H9 (cell line): ENCODE results near the gene BCL6. TPM values are rescaled to one million over a fixed set of nuclear protein-coding genes. Genes with fewer than 3 reads are reported as not detected.
A peak's percentile ranks its signal among the peaks of the same experiment; 100 is the strongest.

Experiments used
- DNase-seq: peaks from one replicate; pipeline ENCODE4 v3.0.0-alpha.2; 2017
- H2AFZ ChIP-seq: one replicate; pipeline ENCODE4 v1.6.1; 2013; ENCODE audit warnings: mild to moderate bottlenecking, low read length, control low read depth, moderate library complexity
- H2AK5ac ChIP-seq: 2 replicates; pipeline ENCODE4 v1.6.1; 2013; ENCODE audit warnings: low read length, control low read depth, mixed read lengths; ENCODE audit not compliant: insufficient read length
- H2BK120ac ChIP-seq: one replicate; pipeline ENCODE4 v1.6.1; 2013; ENCODE audit warnings: low read depth, mild to moderate bottlenecking, low read length, control low read depth, inconsistent platforms; ENCODE audit not compliant: poor library complexity, severe bottlenecking
- H2BK12ac ChIP-seq: 2 replicates; pipeline ENCODE4 v1.6.1; 2013; ENCODE audit warnings: low read length, control low read depth, mixed read lengths, low read depth; ENCODE audit not compliant: insufficient read length
- H2BK15ac ChIP-seq: 2 replicates; pipeline ENCODE4 v1.6.1; 2013; ENCODE audit warnings: low read depth, low read length, control low read depth
- H2BK20ac ChIP-seq: one replicate; pipeline ENCODE4 v1.6.1; 2013; ENCODE audit warnings: low read depth, mild to moderate bottlenecking, low read length, control low read depth, inconsistent platforms; ENCODE audit not compliant: poor library complexity, severe bottlenecking
- H2BK5ac ChIP-seq: 2 replicates; pipeline ENCODE4 v1.6.1; 2013; ENCODE audit warnings: low read length, control low read depth, mixed read lengths; ENCODE audit not compliant: insufficient read length
- H3K14ac ChIP-seq: 2 replicates; pipeline ENCODE4 v1.6.1; 2013; ENCODE audit warnings: low read length, control low read depth; ENCODE audit not compliant: insufficient read depth
- H3K18ac ChIP-seq: 2 replicates; pipeline ENCODE4 v1.6.1; 2013; ENCODE audit warnings: low read depth, mild to moderate bottlenecking, mixed read lengths, low read length, control low read depth; ENCODE audit not compliant: insufficient read length
- H3K23ac ChIP-seq: 2 replicates; pipeline ENCODE4 v1.6.1; 2013; ENCODE audit warnings: low read length, control low read depth, mixed read lengths, low read depth; ENCODE audit not compliant: insufficient read length
- H3K23me2 ChIP-seq: 2 replicates; pipeline ENCODE4 v1.6.1; 2013; ENCODE audit warnings: low read depth, mild to moderate bottlenecking, mixed read lengths, low read length, control low read depth; ENCODE audit not compliant: insufficient read length, poor library complexity, severe bottlenecking
- H3K27ac ChIP-seq: 2 replicates; pipeline ENCODE4 v1.5.1; 2013; ENCODE audit warnings: low read length, control low read depth, mixed read lengths, low read depth; ENCODE audit not compliant: insufficient read length
- H3K27me3 ChIP-seq: 2 replicates; pipeline ENCODE4 v1.6.1; 2013; ENCODE audit warnings: low read length, control low read depth, inconsistent platforms; ENCODE audit not compliant: insufficient read depth
- H3K4ac ChIP-seq: 2 replicates; pipeline ENCODE4 v1.6.1; 2013; ENCODE audit warnings: low read depth, mild to moderate bottlenecking, control low read depth, inconsistent platforms, low read length, moderate library complexity
- H3K4me1 ChIP-seq: 2 replicates; pipeline ENCODE4 v1.6.1; 2013; ENCODE audit warnings: low read length, control low read depth, inconsistent platforms; ENCODE audit not compliant: insufficient read depth
- H3K4me2 ChIP-seq: 2 replicates; pipeline ENCODE4 v1.6.1; 2013; ENCODE audit warnings: low read length, control low read depth, mixed read lengths; ENCODE audit not compliant: insufficient read length, insufficient read depth
- H3K56ac ChIP-seq: 2 replicates; pipeline ENCODE4 v1.6.1; 2013; ENCODE audit warnings: low read depth, mild to moderate bottlenecking, mixed read lengths, low read length, control low read depth; ENCODE audit not compliant: insufficient read length
- H3K79me1 ChIP-seq: 2 replicates; pipeline ENCODE4 v1.6.1; 2013; ENCODE audit warnings: low read depth, mild to moderate bottlenecking, moderate library complexity, low read length, control low read depth, inconsistent platforms; ENCODE audit not compliant: insufficient read depth, poor library complexity, severe bottlenecking
- H3K79me2 ChIP-seq: 2 replicates; pipeline ENCODE4 v1.6.1; 2013; ENCODE audit warnings: low read length, control low read depth, inconsistent platforms; ENCODE audit not compliant: insufficient read depth
- H3K9ac ChIP-seq: 2 replicates; pipeline ENCODE4 v1.6.1; 2013; ENCODE audit warnings: low read length, control low read depth, mixed read lengths; ENCODE audit not compliant: insufficient read length; ENCODE audit errors: extremely low read depth
- H3K9me3 ChIP-seq: one replicate; pipeline ENCODE4 v1.6.1; 2013; ENCODE audit warnings: low read depth, low read length, inconsistent platforms; ENCODE audit not compliant: control insufficient read depth
- H3T11ph ChIP-seq: one replicate; pipeline ENCODE4 v1.6.1; 2013; ENCODE audit warnings: mild to moderate bottlenecking, low read length, control low read depth, inconsistent platforms
- H4K20me1 ChIP-seq: one replicate; pipeline ENCODE4 v1.6.1; 2013; ENCODE audit not compliant: control insufficient read depth, insufficient read length, insufficient read depth
- H4K5ac ChIP-seq: 2 replicates; pipeline ENCODE4 v1.6.1; 2013; ENCODE audit warnings: low read depth, mild to moderate bottlenecking, mixed read lengths, low read length, control low read depth; ENCODE audit not compliant: insufficient read length
- H4K8ac ChIP-seq: replicated peaks from 2 replicates; pipeline ENCODE4 v1.6.1; 2013; ENCODE audit warnings: low read length, control low read depth, mixed read lengths, low read depth; ENCODE audit not compliant: insufficient read length
- H4K91ac ChIP-seq: 2 replicates; pipeline ENCODE4 v1.6.1; 2013; ENCODE audit warnings: low read depth, mild to moderate bottlenecking, moderate library complexity, mixed read lengths, low read length, control low read depth; ENCODE audit not compliant: insufficient read length
- H3K27ac Mint-ChIP-seq, 3 experiments: 2 replicates in 2 of 3; 3 replicates in 1 of 3; pipeline ENCODE4 v1.8.0; 2020 to 2021; ENCODE audit warnings: mixed read lengths in 3 of 3, mild to moderate bottlenecking in 1 of 3, moderate library complexity in 1 of 3
- H3K27me3 Mint-ChIP-seq: 2 replicates; pipeline ENCODE4 v1.8.0; 2021; ENCODE audit warnings: low read depth, mild to moderate bottlenecking, moderate library complexity, mixed read lengths
- H3K36me3 Mint-ChIP-seq, 3 experiments: 2 replicates in 2 of 3; 3 replicates in 1 of 3; pipeline ENCODE4 v1.8.0; 2020 to 2021; ENCODE audit warnings: low read depth in 3 of 3, mixed read lengths in 3 of 3; ENCODE audit not compliant: insufficient read depth in 1 of 3
- H3K4me1 Mint-ChIP-seq, 2 experiments: 2 replicates each; pipeline ENCODE4 v1.8.0; 2020; ENCODE audit warnings: mixed read lengths in 2 of 2
- H3K4me3 Mint-ChIP-seq, 2 experiments: 2 replicates in 1 of 2; 3 replicates in 1 of 2; pipeline ENCODE4 v1.8.0; 2020 to 2021; ENCODE audit warnings: mild to moderate bottlenecking in 2 of 2, mixed read lengths in 2 of 2, moderate library complexity in 1 of 2
- H3K9me3 Mint-ChIP-seq, 2 experiments: 2 replicates in 1 of 2; 3 replicates in 1 of 2; pipeline ENCODE4 v1.8.0; 2020; ENCODE audit warnings: mild to moderate bottlenecking in 2 of 2, mixed read lengths in 2 of 2, moderate library complexity in 1 of 2
- CTCF ChIP-seq: fragments of 200-600 bp; sonication (generic); conservative IDR thresholded peaks from 3 replicates; pipeline ENCODE4 v1.8.0; 2021; ENCODE audit warnings: antibody characterized with exemption, mild to moderate bottlenecking
- WGBS: extraction: QIAGEN DNeasy Blood & Tissue Kit; methylation state at CpG from one replicate; pipeline ENCODE4 v1.1.7; 2013; ENCODE audit warnings: missing lambda C conversion rate, low lambda C conversion rate, mixed read lengths; ENCODE audit not compliant: insufficient read length; ENCODE audit errors: extremely low coverage; 5-methylcytosine and 5-hydroxymethylcytosine counted together
- total RNA-seq: library from RNA; stranded (reverse); gene quantifications from 2 replicates; pipeline ENCODE4 v1.2.1, GENCODE V29; 2021

Gene BCL6
- total RNA-seq, 1 experiment from 2014 or later, result 3.4 TPM

GRCh38 chr3:187750513-187751123, 5.3 kb upstream of the BCL6 start:
- peak overlapping the region; percentile 51; the same call in 1 of the 2 replicates for H3K14ac ChIP-seq

More at GRCh38 chr3:187750513-187751123, 5.3 kb upstream of the BCL6 start:
- H3T11ph ChIP-seq, result no peak overlapping the region
- H3K23me2 ChIP-seq, result peaks cover 12% of the 10 kb centered on the region
- H2BK20ac ChIP-seq, result no peak overlapping the region
- H4K8ac ChIP-seq, result no peak overlapping the region
- no peaks in the 10 kb centered on the region for H3K79me1 ChIP-seq
- H3K4ac ChIP-seq, result no peak overlapping the region
- H3K18ac ChIP-seq, result peak overlapping the region; percentile 28
- no peak for TF ChIP-seq CTCF
- H3K27ac ChIP-seq, result peak overlapping the region; percentile 88
- H3K4me1 ChIP-seq, result peaks cover 7% of the 10 kb centered on the region; the same call in 1 of the 2 replicates
- peak overlapping the region; percentile 31 for H4K5ac ChIP-seq
- no peaks in the 10 kb centered on the region for H3K27me3 Mint-ChIP-seq
- no peaks in the 10 kb centered on the region for H3K9me3 ChIP-seq
- H3K9me3 Mint-ChIP-seq, result no peaks in the 10 kb centered on the region; a peak in 1 of 5 replicates
- H3K27ac Mint-ChIP-seq, result peak overlapping the region; percentile 69 to 93 (median 72); a peak in 6 of 7 replicates
- peak overlapping the region; percentile 87 for H3K4me2 ChIP-seq
- peak overlapping the region; percentile 35 for H2AFZ ChIP-seq
- H3K9ac ChIP-seq, result peak overlapping the region; percentile 28
- peak; percentile 65 for DNase-seq
- no peaks in the 10 kb centered on the region for H4K20me1 ChIP-seq
- no peak overlapping the region for H3K56ac ChIP-seq
- H3K36me3 Mint-ChIP-seq, result no peaks in the 10 kb centered on the region
- H3K79me2 ChIP-seq, result no peaks in the 10 kb centered on the region
- no peak overlapping the region for H3K23ac ChIP-seq
- peak overlapping the region; percentile 60 to 72 for H3K4me3 Mint-ChIP-seq
- no peak overlapping the region for H2BK120ac ChIP-seq
- no peak overlapping the region for H2AK5ac ChIP-seq
- no CpG with 5 or more reads among the region's 11 CpGs for WGBS
- no peaks in the 10 kb centered on the region for H3K27me3 ChIP-seq
- H2BK12ac ChIP-seq, result no peak overlapping the region
- no peak overlapping the region for H4K91ac ChIP-seq
- H2BK5ac ChIP-seq, result no peak overlapping the region
- no peak overlapping the region for H2BK15ac ChIP-seq
- H3K4me1 Mint-ChIP-seq, result peaks cover 56% of the 10 kb centered on the region in 2 experiments
